B cell (primary cell): ENCODE measurements around the gene BRAF. TPM values are rescaled to one million over a fixed set of nuclear protein-coding genes. Genes with fewer than 3 reads are reported as not detected.
"Not testable (repeated sequence)": the region's sequence is repeated elsewhere in the genome, so short reads cannot be mapped to it uniquely, and the experiment has no call there.

Experiments
- ATAC-seq: fragments of 200-7000 bp; cut with Tn5 transposase; one replicate; pipeline ENCODE4 v1.10.0; 2021; ENCODE audit warnings: low read depth, mild to moderate bottlenecking, moderate number of reproducible peaks, moderate library complexity
- CTCF ChIA-PET: fragments of 350-600 bp; sonication (Branson Sonifier 250); formaldehyde crosslinking; loops from one replicate; lab custom pipeline; 2021; ENCODE audit warnings: antibody characterized with exemption, inconsistent platforms; lab: Charles Lee
- POLR2A ChIA-PET: fragments of 350-600 bp; sonication (Branson Sonifier 250); formaldehyde crosslinking; loops from one replicate; lab custom pipeline; 2021; ENCODE audit warnings: antibody characterized with exemption; lab: Charles Lee
- DNase-seq: peaks from one replicate; pipeline ENCODE4 v3.0.0; 2013
- H2AFZ ChIP-seq: 2 replicates; pipeline ENCODE4 v1.6.1; 2012; ENCODE audit warnings: mild to moderate bottlenecking, low read depth, low read length; ENCODE audit not compliant: insufficient read depth, poor library complexity, severe bottlenecking
- H3K27ac ChIP-seq, 2 donors: 1 replicate in 1 of 2; 2 replicates in 1 of 2; pipeline ENCODE4 v1.5.1; 2012 to 2013; ENCODE audit warnings: low read length in 2 of 2, mild to moderate bottlenecking in 2 of 2, moderate library complexity in 1 of 2
- H3K27me3 ChIP-seq, 4 experiments: fragments of 200-600 bp in 1 of 4; sonication (generic) in 1 of 4; replicated peaks in 1 of 4; 1 replicate in 2 of 4; 2 replicates in 2 of 4; pipeline versions ENCODE4 v1.6.1 to v1.7.0; 2013 to 2016; ENCODE audit warnings: low read length in 3 of 4, mild to moderate bottlenecking in 2 of 4, mixed read lengths in 1 of 4, moderate library complexity in 1 of 4; ENCODE audit not compliant: insufficient read depth in 4 of 4, control insufficient read depth in 3 of 4; ENCODE audit errors: control extremely low read depth in 1 of 4
- H3K36me3 ChIP-seq, 2 experiments: replicated peaks in 1 of 2; 1 replicate in 1 of 2; 2 replicates in 1 of 2; pipeline versions ENCODE4 v1.6.1 to v1.7.1; 2013; ENCODE audit warnings: low read length in 1 of 2; ENCODE audit not compliant: insufficient read depth in 2 of 2, control insufficient read depth in 1 of 2; ENCODE audit errors: control extremely low read depth in 1 of 2, extremely low read depth in 1 of 2
- H3K4me1 ChIP-seq, 2 donors: fragments of 200-600 bp in 1 of 2; sonication (generic) in 1 of 2; 1 replicate in 1 of 2; 2 replicates in 1 of 2; pipeline versions ENCODE4 v1.5.1 to v1.6.1; 2013 to 2017; ENCODE audit warnings: low read length in 2 of 2; ENCODE audit not compliant: control insufficient read depth in 2 of 2, insufficient read depth in 2 of 2
- H3K4me2 ChIP-seq: replicated peaks from 2 replicates; pipeline ENCODE3; 2012; ENCODE audit warnings: mild to moderate bottlenecking, low read depth, low read length; ENCODE audit not compliant: poor library complexity, severe bottlenecking
- H3K4me3 ChIP-seq, 5 experiments: fragments of 200-600 bp in 1 of 5; sonication (generic) in 1 of 5; 1 replicate in 3 of 5; 2 replicates in 2 of 5; pipeline versions ENCODE4 v1.5.1 to v1.7.0; 2011 to 2016; ENCODE audit warnings: low read length in 4 of 5, mild to moderate bottlenecking in 4 of 5, low read depth in 2 of 5, control low read depth in 1 of 5, moderate library complexity in 1 of 5; ENCODE audit not compliant: insufficient read depth in 1 of 5; ENCODE audit errors: control extremely low read depth in 1 of 5, extremely low read depth in 1 of 5
- H3K79me2 ChIP-seq: fragments of 200-600 bp; sonication (generic); one replicate; pipeline ENCODE4 v1.6.0; 2016; ENCODE audit warnings: low read length; ENCODE audit not compliant: control insufficient read depth, insufficient read depth
- H3K9ac ChIP-seq: fragments of 200-600 bp; sonication (generic); 2 replicates; pipeline ENCODE4 v1.6.1; 2017; ENCODE audit warnings: mild to moderate bottlenecking, low read length, moderate library complexity
- H3K9me3 ChIP-seq, 3 donors: one replicate each; pipeline versions ENCODE4 v1.6.1 to v1.7.1; 2013; ENCODE audit warnings: low read length in 2 of 3; ENCODE audit not compliant: control insufficient read depth in 2 of 3, insufficient read depth in 1 of 3; ENCODE audit errors: control extremely low read depth in 1 of 3
- H4K20me1 ChIP-seq: 2 replicates; pipeline ENCODE4 v1.6.0; 2012; ENCODE audit warnings: mild to moderate bottlenecking, low read length; ENCODE audit not compliant: insufficient read depth, control insufficient read depth, poor library complexity, severe bottlenecking
- H3K27ac Mint-ChIP-seq: one replicate; pipeline ENCODE4 v1.8.0; 2021; ENCODE audit warnings: mixed read lengths
- H3K27me3 Mint-ChIP-seq: one replicate; pipeline ENCODE4 v1.8.0; 2021; ENCODE audit warnings: mixed read lengths
- H3K4me1 Mint-ChIP-seq: one replicate; pipeline ENCODE4 v1.8.0; 2021; ENCODE audit warnings: mixed read lengths
- H3K4me3 Mint-ChIP-seq: one replicate; pipeline ENCODE4 v1.8.0; 2021; ENCODE audit warnings: mixed read lengths
- H3K9me3 Mint-ChIP-seq: one replicate; pipeline ENCODE4 v1.8.0; 2022; ENCODE audit warnings: mixed read lengths; ENCODE audit not compliant: insufficient read depth
- EZH2 ChIP-seq: IDR thresholded peaks from 2 replicates; pipeline ENCODE4 v1.6.1; 2012; ENCODE audit warnings: borderline replicate concordance, low read depth, mild to moderate bottlenecking, moderate library complexity, low read length; ENCODE audit not compliant: insufficient read depth, poor library complexity, severe bottlenecking
- WGBS: methylation state at CpG from one replicate; pipeline ENCODE4 v1.1.5; 2013; ENCODE audit warnings: missing lambda C conversion rate; ENCODE audit not compliant: insufficient coverage; 5-methylcytosine and 5-hydroxymethylcytosine counted together
- intact Hi-C: fragments of 100-400 bp; cut with micrococcal nuclease; formaldehyde crosslinking; loops from one replicate; pipeline ENCODE4 v1.10.0; 2022
- polyA plus RNA-seq: library from polyadenylated mRNA; depleted of rRNA; stranded (reverse); fragments of >200 nt; gene quantifications from 2 replicates; pipeline ENCODE4 v1.2.3, GENCODE V29; 2012
- total RNA-seq, 2 donors: library from RNA; stranded (reverse); fragments of 120-200 nt in 1 of 2; gene quantifications; 1 replicate in 1 of 2; 2 replicates in 1 of 2; pipeline versions ENCODE4 v1.2.3 to v1.2.4, GENCODE V29; 2013 to 2022
- TF ChIP-seq, protein P1 (sequence below): fragments of 200-600 bp; IDR thresholded peaks from one replicate; pipeline ENCODE4 v1.8.0; 2022; ENCODE audit warnings: antibody characterized with exemption, mild to moderate bottlenecking

BRAF gene
- total and polyA plus RNA-seq, 2 donors (not counting 1 experiment from before 2014, with no cell fraction given) = 13.5 to 90.9 TPM

DNA sequence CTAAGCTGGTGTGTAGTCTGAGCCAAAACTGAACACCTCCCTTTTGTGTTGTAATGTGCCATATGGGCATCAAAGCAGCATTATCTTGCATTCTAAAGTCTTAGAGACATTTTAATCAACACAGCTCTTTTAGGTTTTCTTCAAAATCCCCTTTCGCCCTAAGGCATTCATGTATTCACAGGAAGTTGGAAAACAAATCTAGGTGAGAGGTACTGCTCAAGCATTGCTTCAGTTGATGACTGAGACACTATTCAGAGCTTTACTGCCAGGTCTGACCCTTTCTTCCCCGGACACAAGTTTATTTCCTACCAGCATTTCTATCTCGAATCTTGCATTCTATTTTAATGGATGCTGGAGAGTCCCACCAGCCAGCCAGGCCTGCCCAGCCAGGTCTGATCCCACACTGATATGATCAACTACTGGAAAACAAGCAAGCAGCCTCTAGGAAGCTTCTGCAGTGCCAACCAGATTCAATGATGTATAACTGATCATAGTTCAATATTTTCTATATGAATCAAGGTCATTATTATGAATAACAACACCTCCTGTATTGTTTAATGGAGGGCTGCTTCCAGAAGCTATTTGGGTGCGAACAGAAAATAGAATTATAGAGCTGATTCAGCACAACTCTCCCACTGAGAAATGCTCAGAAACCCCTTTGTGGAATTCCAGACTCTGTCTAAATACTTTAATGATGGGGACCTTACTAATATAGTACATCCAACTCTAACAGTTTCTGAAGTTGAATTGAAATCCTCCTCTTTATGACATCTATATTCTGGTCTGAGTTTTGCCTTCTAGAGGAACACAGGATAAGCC lies 4.0 kb upstream of the BRAF start:
- Mint-ChIP-seq H3K4me3 (no peak overlapping the region), H3K4me1 (peaks cover 8% of the 10 kb centered on the region), H3K9me3 (no peaks in the 10 kb centered on the region), H3K27me3 (peaks cover 16% of the 10 kb centered on the region), H3K27ac (no peak overlapping the region)
- H3K27me3 ChIP-seq = peaks cover 0 to 4% (median 0%) of the 10 kb centered on the region in 4 experiments
- ChIA-PET POLR2A (no interaction called here), CTCF (interaction anchor here (0.9 to 1.0 kb wide), 2 partner anchors 83 to 117 kb away, joined by 3 read pairs; no protein-coding TSS in a partner anchor)
- H4K20me1 ChIP-seq = no peaks in the 10 kb centered on the region
- intact Hi-C loops = loop anchor here (10.0 kb wide), 1 partner anchor 534 kb away; the partner anchor contains the start of gene SLC37A3
- ATAC-seq (no peak), DNase-seq (no peak)
- no peak for TF ChIP-seq EZH2
- TF ChIP-seq, protein P1, sequence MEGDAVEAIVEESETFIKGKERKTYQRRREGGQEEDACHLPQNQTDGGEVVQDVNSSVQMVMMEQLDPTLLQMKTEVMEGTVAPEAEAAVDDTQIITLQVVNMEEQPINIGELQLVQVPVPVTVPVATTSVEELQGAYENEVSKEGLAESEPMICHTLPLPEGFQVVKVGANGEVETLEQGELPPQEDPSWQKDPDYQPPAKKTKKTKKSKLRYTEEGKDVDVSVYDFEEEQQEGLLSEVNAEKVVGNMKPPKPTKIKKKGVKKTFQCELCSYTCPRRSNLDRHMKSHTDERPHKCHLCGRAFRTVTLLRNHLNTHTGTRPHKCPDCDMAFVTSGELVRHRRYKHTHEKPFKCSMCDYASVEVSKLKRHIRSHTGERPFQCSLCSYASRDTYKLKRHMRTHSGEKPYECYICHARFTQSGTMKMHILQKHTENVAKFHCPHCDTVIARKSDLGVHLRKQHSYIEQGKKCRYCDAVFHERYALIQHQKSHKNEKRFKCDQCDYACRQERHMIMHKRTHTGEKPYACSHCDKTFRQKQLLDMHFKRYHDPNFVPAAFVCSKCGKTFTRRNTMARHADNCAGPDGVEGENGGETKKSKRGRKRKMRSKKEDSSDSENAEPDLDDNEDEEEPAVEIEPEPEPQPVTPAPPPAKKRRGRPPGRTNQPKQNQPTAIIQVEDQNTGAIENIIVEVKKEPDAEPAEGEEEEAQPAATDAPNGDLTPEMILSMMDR = no peak
- no peak overlapping the region for H3K4me3 ChIP-seq
- peaks cover 24% of the 10 kb centered on the region for H3K79me2 ChIP-seq
- H3K4me2 ChIP-seq = no peak overlapping the region
- H3K27ac ChIP-seq = no peak overlapping the region
- H2AFZ ChIP-seq = no peak overlapping the region
- H3K36me3 ChIP-seq = no peaks in the 10 kb centered on the region
- no peak overlapping the region for H3K9ac ChIP-seq
- no peaks in the 10 kb centered on the region for H3K9me3 ChIP-seq
- peaks cover 8 to 10% of the 10 kb centered on the region in 2 donors for H3K4me1 ChIP-seq
- WGBS = 80% methylated on average over 1 of the region's 4 CpGs

DNA sequence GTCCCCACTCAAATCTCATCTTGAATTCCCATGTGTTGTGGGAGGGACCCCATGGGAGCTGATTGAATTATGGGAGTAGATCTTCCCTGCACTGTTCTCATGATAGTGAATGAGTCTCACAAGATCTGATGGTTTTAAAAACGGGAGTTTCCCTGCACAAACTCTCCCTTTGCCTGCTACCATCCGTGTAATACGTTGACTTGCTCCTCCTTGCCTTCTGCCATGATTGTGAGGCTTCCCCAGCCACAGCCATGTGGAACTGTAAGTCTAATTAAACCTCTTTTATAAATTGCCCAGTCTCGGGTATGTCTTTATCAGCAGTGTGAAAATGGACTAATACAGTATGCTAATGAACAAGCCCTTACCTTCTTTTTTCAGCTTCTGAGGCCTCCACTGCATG lies 3.2 kb upstream of the BRAF start:
- POLR2A ChIA-PET, DNase-seq, ATAC-seq, H4K20me1 ChIP-seq, H3K4me3 Mint-ChIP-seq, H2AFZ ChIP-seq, H3K4me2 ChIP-seq, H3K9ac ChIP-seq, H3K9me3 ChIP-seq, H3K27me3 Mint-ChIP-seq, H3K4me1 Mint-ChIP-seq, H3K27me3 ChIP-seq, H3K4me3 ChIP-seq, H3K36me3 ChIP-seq, H3K27ac Mint-ChIP-seq, H3K9me3 Mint-ChIP-seq, H3K27ac ChIP-seq: not testable (repeated sequence)
- H3K4me1 ChIP-seq = peaks cover 14 to 16% of the 10 kb centered on the region in 2 donors
- 96% methylated on average over 3 of the region's 4 CpGs for WGBS
- CTCF ChIA-PET = interaction anchor here (0.8 to 1.4 kb wide), 2 partner anchors 116 to 253 kb away, joined by 4 read pairs; no protein-coding TSS in a partner anchor
- intact Hi-C loops = loop anchor here (10.0 kb wide), 1 partner anchor 533 kb away; the partner anchor contains the start of gene SLC37A3
- peaks cover 32% of the 10 kb centered on the region for H3K79me2 ChIP-seq
